Measurements from ENCODE around the gene GMFB. TPM values are rescaled to one million over a fixed set of nuclear protein-coding genes. Genes with fewer than 3 reads are reported as not detected.

GMFB gene
- total RNA-seq, 2 experiments from 2014 or later = 29.2 to 32.1 TPM

DNA sequence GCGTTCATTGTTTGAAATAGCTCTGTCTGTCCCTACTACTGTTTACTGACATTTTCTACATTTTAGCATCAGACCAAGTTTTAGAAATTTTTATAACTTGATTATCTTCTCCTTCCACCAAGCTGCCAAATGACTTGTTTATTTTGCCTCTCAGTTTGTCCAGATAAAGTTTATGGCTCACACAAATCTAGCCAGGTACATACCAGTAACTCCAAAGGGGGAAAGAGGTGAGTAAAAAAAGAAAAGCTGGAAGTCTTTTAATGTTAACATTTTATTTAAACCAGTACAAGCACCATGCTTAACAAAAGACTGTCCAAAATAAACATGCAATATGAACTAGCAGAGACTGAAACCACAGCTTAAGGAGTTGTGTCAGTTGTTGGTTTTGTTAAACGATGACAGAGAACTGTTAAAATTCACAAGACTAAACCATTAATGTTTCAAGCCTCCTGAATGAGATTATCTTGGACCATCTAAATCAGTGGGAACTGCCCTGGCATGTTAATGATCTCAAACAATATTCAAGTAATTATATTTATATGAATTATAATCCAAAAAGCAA, 14.5 kb downstream of the GMFB start:
- H3K4me1 Mint-ChIP-seq (ENCODE audit: low read depth) = peaks cover 10% of the 10 kb centered on the region
- no peak overlapping the region for H3K4me3 Mint-ChIP-seq
- H3K27ac Mint-ChIP-seq = no peak overlapping the region
- H3K36me3 Mint-ChIP-seq (ENCODE audit: low read depth) = peaks cover 29% of the 10 kb centered on the region
- ATAC-seq = no peak
- ChIA-PET CTCF (interaction anchor here (1.0 kb wide), 1 partner anchor 32 kb away, joined by 3 read pairs; no protein-coding TSS in a partner anchor), POLR2A (no interaction called here)
- no peaks in the 10 kb centered on the region for H3K27me3 Mint-ChIP-seq
- intact Hi-C loops (cut with micrococcal nuclease) = no loop called here
- no peak for DNase-seq
- TF ChIP-seq, protein P1, sequence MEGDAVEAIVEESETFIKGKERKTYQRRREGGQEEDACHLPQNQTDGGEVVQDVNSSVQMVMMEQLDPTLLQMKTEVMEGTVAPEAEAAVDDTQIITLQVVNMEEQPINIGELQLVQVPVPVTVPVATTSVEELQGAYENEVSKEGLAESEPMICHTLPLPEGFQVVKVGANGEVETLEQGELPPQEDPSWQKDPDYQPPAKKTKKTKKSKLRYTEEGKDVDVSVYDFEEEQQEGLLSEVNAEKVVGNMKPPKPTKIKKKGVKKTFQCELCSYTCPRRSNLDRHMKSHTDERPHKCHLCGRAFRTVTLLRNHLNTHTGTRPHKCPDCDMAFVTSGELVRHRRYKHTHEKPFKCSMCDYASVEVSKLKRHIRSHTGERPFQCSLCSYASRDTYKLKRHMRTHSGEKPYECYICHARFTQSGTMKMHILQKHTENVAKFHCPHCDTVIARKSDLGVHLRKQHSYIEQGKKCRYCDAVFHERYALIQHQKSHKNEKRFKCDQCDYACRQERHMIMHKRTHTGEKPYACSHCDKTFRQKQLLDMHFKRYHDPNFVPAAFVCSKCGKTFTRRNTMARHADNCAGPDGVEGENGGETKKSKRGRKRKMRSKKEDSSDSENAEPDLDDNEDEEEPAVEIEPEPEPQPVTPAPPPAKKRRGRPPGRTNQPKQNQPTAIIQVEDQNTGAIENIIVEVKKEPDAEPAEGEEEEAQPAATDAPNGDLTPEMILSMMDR (IDR thresholded peaks at IDR 0.05) = no peak
- H3K9me3 Mint-ChIP-seq = no peaks in the 10 kb centered on the region

- Mint-ChIP-seq H3K4me1 (ENCODE audit: low read depth) (peaks cover 9% of the 10 kb centered on the region), H3K27me3 (no peaks in the 10 kb centered on the region), H3K27ac (no peak overlapping the region), H3K9me3 (peaks cover 9% of the 10 kb centered on the region), H3K36me3 (ENCODE audit: low read depth) (peaks cover 18% of the 10 kb centered on the region), H3K4me3 (no peak overlapping the region)
- intact Hi-C loops (cut with micrococcal nuclease) = no loop called here
- ATAC-seq (no peak), DNase-seq (no peak)
- POLR2A ChIA-PET = interaction anchor here (1.0 kb wide), 1 partner anchor 9 kb away, joined by 3 read pairs; no protein-coding TSS in a partner anchor
- TF ChIP-seq, protein P1 (IDR thresholded peaks at IDR 0.05) = no peak
- CTCF ChIA-PET = interaction anchor here (2.3 kb wide), 1 partner anchor 16 kb away, joined by 9 read pairs; no protein-coding TSS in a partner anchor
Measured at GRCh38 chr14:54472315-54472714, 16.5 kb downstream of the GMFB start.

DNA sequence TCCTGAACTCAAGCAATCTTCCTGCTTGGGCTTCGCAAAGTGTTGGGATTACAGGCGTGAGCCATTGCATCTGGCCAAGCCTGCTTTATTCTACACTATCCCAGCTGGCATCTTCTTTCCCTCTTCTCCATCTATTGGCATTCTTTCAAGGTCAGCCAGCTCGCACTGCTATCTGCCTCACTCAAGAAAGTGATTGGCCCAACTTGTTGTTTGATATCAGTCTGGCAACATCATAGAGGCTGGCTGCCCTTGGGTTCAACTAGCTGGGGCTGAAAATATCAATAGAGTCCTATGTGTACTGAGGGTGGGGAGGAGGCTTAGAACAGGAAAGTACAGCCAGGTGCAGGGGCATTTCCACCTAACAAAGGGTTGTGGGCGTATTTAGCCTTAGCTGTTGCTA, 17.1 kb downstream of the GMFB start:
- peaks cover 5% of the 10 kb centered on the region for H3K4me1 Mint-ChIP-seq (ENCODE audit: low read depth)
- TF ChIP-seq, protein P1 (IDR thresholded peaks at IDR 0.05) = no peak
- intact Hi-C loops (cut with micrococcal nuclease) = no loop called here
- H3K4me3 Mint-ChIP-seq = no peak overlapping the region
- H3K36me3 Mint-ChIP-seq (ENCODE audit: low read depth) = peaks cover 15% of the 10 kb centered on the region
- no peaks in the 10 kb centered on the region for H3K27me3 Mint-ChIP-seq
- peaks cover 10% of the 10 kb centered on the region for H3K9me3 Mint-ChIP-seq
- DNase-seq (no peak), ATAC-seq (no peak)
- CTCF ChIA-PET = interaction anchor here (2.3 kb wide), 1 partner anchor 15 kb away, joined by 9 read pairs; no protein-coding TSS in a partner anchor
- POLR2A ChIA-PET = no interaction called here
- no peak overlapping the region for H3K27ac Mint-ChIP-seq

DNA sequence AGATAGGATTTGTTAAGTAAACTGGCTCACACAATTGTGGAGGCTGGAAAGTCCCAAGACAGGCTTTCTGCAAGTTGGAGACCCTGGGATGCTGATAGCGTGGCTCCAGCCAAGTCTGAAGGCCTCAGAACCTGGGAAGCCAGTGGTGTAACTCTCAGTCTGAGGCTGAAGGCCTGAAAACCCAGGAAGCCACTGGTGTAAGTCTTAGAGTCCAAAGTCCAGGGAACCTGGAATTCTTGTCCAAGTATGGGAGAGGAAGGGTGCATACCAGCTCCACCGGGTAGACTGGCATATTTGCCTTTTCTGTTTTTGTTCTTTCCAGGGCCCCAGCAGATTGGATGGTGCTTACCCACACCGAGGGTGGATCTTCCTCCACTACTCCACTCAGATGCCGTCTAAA, 18.1 kb downstream of the GMFB start:
- no peaks in the 10 kb centered on the region for H3K27me3 Mint-ChIP-seq
- DNase-seq = no peak
- ATAC-seq = no peak
- peaks cover 10% of the 10 kb centered on the region for H3K9me3 Mint-ChIP-seq
- no peak overlapping the region for H3K4me3 Mint-ChIP-seq
- peaks cover 8% of the 10 kb centered on the region for H3K36me3 Mint-ChIP-seq (ENCODE audit: low read depth)
- POLR2A ChIA-PET = no interaction called here
- CTCF ChIA-PET = no interaction called here
- intact Hi-C loops (cut with micrococcal nuclease) = no loop called here
- no peaks in the 10 kb centered on the region for H3K4me1 Mint-ChIP-seq (ENCODE audit: low read depth)
- TF ChIP-seq, protein P1 (IDR thresholded peaks at IDR 0.05) = no peak
- no peak overlapping the region for H3K27ac Mint-ChIP-seq

DNA sequence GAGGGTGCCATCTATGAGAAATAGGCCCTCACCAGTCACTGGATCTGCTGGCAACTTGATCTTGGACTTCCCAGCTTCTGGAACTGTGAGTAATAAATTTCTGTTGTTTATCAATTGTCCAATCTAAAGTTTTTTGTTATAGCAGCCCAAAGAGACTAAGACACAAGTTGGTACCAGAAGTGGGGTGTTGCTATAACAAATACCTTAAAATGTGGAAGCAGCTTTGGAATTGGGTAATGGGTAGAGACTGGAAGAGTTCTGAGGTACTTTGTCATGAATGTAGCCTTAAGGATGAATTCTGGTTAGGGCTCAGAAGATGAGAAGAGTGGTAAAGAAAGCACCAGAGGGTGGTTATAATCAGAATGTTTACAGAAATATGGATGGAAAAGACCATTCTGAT, 21.5 kb downstream of the GMFB start:
- DNase-seq = no peak
- Mint-ChIP-seq H3K27me3 (no peaks in the 10 kb centered on the region), H3K4me3 (no peak overlapping the region), H3K4me1 (ENCODE audit: low read depth) (peaks cover under 1% of the 10 kb centered on the region), H3K36me3 (ENCODE audit: low read depth) (no peaks in the 10 kb centered on the region), H3K27ac (no peak overlapping the region), H3K9me3 (peaks cover 10% of the 10 kb centered on the region)
- POLR2A ChIA-PET = interaction anchor here (0.6 kb wide), 1 partner anchor 59 kb away, joined by 3 read pairs; no protein-coding TSS in a partner anchor
- no peak for ATAC-seq
- intact Hi-C loops (cut with micrococcal nuclease) = no loop called here
- CTCF ChIA-PET = no interaction called here
- TF ChIP-seq, protein P1 (IDR thresholded peaks at IDR 0.05) = no peak
